ENCODE results near the gene PNMA3.
A peak's percentile ranks its signal among the peaks of the same experiment; 100 is the strongest.
"Not testable (repeated sequence)": the region's sequence is repeated elsewhere in the genome, so short reads cannot be mapped to it uniquely, and the experiment has no call there.

PNMA3 gene, protein sequence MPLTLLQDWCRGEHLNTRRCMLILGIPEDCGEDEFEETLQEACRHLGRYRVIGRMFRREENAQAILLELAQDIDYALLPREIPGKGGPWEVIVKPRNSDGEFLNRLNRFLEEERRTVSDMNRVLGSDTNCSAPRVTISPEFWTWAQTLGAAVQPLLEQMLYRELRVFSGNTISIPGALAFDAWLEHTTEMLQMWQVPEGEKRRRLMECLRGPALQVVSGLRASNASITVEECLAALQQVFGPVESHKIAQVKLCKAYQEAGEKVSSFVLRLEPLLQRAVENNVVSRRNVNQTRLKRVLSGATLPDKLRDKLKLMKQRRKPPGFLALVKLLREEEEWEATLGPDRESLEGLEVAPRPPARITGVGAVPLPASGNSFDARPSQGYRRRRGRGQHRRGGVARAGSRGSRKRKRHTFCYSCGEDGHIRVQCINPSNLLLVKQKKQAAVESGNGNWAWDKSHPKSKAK

GRCh38 chrX:153055871-153056749, at the start of gene PNMA3:
TSS of gene PNMA3 (plus strand) at chrX:153056470. CDS start at chrX:153057056, 586 bp downstream.
- DNase-seq: peak; percentile 11

GRCh38 chrX:153017174-153017573, 39.1 kb upstream of the PNMA3 start:
- DNase-seq: not testable (repeated sequence)

DNA sequence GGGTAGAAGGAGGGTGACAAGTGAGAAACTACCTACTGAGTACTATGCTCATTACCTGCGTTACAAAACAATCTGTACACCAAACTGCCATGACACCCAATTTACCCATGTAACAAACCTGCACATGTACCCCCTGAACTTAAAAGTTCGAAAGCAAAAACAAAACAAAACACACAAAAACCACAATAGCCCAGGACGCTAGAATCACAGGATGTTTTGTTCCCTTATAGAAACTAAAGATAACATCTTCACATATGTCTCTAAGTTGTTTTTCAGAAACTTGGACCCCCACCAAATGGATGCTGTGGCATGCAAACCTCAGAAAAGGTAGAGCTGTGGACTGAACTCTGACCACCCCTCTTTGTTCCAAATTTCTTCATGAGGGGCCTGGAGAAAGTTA, 37.1 kb upstream of the PNMA3 start:
- no peak for DNase-seq

GRCh38 chrX:153026501-153026900, 29.8 kb upstream of the PNMA3 start:
- not testable (repeated sequence) for DNase-seq

GRCh38 chrX:153028487-153028886, 27.8 kb upstream of the PNMA3 start:
- not testable (repeated sequence) for DNase-seq

DNA sequence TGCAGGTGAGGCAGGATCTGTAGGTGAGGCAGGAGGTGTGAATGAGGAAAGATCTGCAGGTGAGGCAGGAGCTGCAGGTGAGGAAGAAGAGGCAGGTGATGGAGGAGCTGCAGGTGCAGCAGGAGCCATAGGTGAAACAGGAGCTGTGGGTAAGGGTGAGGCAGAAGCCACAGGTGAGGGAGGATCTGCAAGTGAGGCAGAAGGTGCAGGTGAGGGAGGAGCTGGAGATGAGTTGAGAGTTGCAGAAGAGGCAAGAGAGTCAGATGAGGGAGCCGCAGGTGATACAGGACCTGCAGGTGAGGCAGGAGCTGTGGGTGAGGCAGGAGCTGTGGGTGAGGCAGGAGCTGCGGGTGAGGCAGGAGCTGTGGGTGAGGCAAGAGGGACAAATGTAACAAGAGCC, 27.1 kb upstream of the PNMA3 start:
- DNase-seq: no peak

DNA sequence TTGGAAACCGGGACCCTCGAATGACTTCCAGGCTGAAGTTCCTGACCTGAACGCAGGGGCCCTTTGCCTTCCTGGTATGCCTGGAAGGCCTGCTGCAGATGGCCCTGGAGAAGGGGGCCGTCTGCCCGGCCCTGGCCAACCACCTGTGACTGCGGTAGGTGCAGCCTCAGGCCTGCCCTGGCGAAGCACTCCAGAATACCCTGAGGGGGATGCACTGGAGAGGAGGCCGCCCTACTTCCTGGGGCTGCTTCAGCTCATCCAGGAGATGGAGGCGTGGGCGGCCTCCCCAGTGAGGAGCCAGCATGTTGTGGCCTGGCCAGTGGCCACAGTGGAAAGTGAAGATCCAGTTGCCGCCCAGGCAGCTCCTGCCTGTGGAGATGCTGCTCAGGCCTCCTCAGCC, 26.4 kb upstream of the PNMA3 start:
- no peak for DNase-seq

GRCh38 chrX:153030801-153031200, 25.5 kb upstream of the PNMA3 start:
- no peak for DNase-seq

GRCh38 chrX:153032397-153033118, 23.7 kb upstream of the PNMA3 start:
- peak; percentile 49 for DNase-seq

GRCh38 chrX:153049093-153049492, 7.2 kb upstream of the PNMA3 start:
- DNase-seq: no peak

GRCh38 chrX:153052534-153052933, 3.7 kb upstream of the PNMA3 start:
- DNase-seq: no peak

DNA sequence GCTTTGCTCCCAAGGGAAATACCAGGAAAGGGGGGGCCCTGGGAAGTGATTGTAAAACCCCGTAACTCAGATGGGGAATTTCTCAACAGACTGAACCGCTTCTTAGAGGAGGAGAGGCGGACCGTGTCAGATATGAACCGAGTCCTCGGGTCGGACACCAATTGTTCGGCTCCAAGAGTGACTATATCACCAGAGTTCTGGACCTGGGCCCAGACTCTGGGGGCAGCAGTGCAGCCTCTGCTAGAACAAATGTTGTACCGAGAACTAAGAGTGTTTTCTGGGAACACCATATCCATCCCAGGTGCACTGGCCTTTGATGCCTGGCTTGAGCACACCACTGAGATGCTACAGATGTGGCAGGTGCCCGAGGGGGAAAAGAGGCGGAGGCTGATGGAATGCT, 1.0 kb downstream of the PNMA3 start:
- no peak for DNase-seq

- no peak for DNase-seq
These were observed 3.2 kb downstream of the PNMA3 start for GRCh38 chrX:153059191-153060094.

DNA sequence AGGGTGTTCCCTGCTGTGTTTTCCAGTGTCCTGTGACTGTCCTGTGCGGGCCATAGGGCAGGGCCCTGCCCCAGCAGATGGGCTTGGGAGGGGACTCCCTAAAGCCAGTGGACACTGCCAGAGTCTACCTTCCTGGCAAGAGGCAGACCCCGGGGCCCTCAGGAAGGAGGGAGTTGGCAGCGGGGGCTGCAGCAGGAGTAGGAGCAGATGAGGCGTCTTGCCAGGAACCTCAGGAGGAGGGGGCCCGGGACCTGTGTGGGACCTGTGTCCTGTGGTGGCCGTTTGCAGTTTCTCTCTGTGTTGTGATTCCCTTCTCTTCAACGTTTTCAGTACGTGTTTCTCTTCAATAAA, 3.8 kb downstream of the PNMA3 start:
- no peak for DNase-seq

DNA sequence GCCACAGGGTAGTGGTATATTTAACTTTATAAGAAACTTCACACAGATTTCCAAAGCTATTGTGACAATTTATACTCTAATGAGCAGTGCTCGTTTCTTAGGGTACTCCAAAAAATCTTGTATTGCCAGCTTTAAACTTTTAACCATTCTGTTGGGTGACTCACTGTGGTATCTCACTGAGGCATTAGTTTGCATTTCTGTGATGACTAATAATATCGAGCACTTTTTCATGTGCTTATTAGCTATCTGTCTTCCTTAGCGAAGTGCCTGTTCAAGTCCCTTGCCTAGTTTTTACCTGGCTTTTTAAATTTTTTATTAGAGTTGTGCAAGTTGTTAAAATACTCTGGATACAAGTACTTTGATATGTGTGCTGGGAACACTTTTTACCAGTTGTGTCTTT, 5.5 kb downstream of the PNMA3 start:
- DNase-seq: no peak

- DNase-seq: no peak
These were observed 7.0 kb downstream of the PNMA3 start for GRCh38 chrX:153063315-153063714.

- no peak for DNase-seq
These were observed 7.8 kb downstream of the PNMA3 start for GRCh38 chrX:153064061-153064460.

DNA sequence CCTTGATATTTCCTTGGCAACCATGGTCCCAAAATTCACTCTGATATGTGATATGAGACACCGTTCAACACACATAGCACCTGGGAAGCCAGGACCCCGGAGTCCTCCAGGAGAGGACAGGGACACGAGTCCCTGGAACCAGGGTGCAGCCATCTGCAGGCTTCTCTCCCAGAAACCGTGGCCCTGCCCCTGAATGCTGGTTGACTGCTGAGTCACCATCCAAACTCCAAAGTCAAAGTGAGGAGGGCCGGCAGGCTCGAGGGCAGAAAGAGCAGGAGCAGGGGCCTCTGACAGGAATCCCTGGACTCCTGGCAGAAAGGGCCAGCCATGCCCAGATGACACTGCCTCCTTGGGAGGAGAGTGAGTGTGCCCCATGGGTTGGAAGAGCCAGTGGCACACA, 9.1 kb downstream of the PNMA3 start:
- DNase-seq: no peak

DNA sequence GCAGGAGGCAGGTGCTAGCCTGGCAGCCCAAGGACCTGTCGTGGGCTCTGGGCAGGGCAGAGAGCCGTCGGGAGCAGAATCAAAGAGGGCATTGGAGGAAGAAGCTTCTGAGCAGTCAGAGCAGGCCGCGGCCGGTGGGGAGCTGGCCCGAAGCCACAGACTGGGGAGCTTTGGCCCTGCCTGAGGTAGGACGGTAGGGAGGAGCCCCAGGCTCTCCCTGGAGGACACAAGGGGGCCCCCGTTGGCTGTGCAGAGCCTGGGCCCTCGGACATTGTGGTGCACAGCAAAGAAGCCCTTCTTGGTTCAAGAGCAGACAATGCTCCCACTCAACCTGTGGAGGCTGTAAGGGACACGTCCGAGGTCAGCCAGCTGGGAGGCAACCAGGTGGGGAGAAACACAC, 10.1 kb downstream of the PNMA3 start:
- DNase-seq: not testable (repeated sequence)

DNA sequence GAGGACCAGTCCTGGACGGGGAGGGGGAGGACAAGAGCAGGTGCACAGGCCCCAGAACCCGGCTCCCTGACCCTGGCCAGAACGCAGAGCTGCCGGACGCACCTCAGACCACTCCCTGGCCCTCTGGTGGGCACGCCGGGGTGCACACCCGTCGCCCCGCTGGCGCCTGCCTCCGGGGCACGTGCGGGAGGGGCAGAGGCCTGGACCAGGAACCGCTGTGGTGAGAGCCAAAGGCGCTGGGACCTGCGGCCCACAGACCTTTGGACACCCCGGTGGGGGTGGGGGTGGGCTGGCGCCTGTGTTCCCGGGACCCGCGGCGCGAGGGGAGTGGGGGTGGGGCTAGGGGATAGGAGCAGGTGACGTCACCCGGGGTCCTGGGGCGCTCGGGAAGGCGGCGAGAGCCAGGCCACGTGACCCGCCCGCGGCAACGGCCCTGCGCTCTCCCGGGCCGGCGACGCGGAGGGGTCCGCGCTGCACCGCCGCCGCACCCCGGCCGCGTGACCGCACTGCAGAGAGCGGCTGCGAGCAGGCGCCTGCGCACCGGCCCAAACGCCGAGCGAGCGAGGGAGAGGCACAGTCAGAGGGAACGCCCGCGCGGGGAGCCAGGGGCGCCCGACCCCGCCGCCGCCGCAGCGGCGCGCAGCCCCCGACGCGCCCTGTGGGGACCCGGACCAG, 15.8 kb downstream of the PNMA3 start, which contains the start of gene PNMA6A:
PNMA6A (plus strand) TSS at position 546 of the 675 bp plus-strand sequence. CDS start 609 bp downstream, outside the sequence.
- not testable (repeated sequence) for DNase-seq

DNA sequence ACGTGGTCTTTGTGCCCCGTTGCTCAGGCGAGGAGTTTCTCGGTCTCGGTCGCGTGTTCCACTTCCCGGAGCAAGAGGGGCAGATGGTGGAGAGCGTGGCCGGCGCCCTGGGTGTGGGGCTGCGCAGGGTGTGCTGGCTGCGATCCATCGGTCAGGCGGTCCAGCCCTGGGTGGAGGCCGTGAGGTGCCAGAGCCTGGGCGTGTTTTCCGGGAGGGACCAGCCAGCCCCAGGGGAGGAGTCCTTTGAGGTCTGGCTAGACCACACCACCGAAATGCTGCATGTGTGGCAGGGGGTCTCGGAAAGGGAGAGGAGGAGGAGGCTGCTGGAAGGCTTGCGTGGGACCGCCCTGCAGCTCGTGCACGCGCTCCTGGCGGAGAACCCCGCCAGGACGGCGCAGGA, 17.1 kb downstream of the PNMA3 start:
- DNase-seq: not testable (repeated sequence)
